Keratinocyte (primary cell): ENCODE measurements around the gene BCL2L1. TPM values are rescaled to one million over a fixed set of nuclear protein-coding genes. Genes with fewer than 3 reads are reported as not detected.
"Not testable (repeated sequence)": the region's sequence is repeated elsewhere in the genome, so short reads cannot be mapped to it uniquely, and the experiment has no call there.

Experiments used
- DNase-seq: peaks from one replicate; pipeline ENCODE4 v3.0.0-alpha.2; 2011; ENCODE audit warnings: low read depth, missing footprints, low spot score
- FAIRE-seq: peaks from 2 replicates; lab custom pipeline; 2011; peaks lifted over from hg19 to GRCh38; lab: Jason Lieb, UNC
- H2AFZ ChIP-seq: 2 replicates; pipeline ENCODE4 v1.6.0; 2012; ENCODE audit warnings: low read length, control low read depth, inconsistent platforms; ENCODE audit not compliant: control insufficient read depth
- H3K27ac ChIP-seq: 2 replicates; pipeline ENCODE4 v1.5.1; 2011; ENCODE audit warnings: low read length; ENCODE audit not compliant: control insufficient read depth, insufficient read depth
- H3K27me3 ChIP-seq: 3 replicates; pipeline ENCODE4 v1.6.0; 2011; ENCODE audit warnings: low read length; ENCODE audit not compliant: control insufficient read depth, insufficient read depth; ENCODE audit errors: extremely low read depth
- H3K36me3 ChIP-seq, 2 experiments: 2 replicates in 1 of 2; 3 replicates in 1 of 2; pipeline ENCODE4 v1.5.1; 2011; ENCODE audit warnings: low read length in 2 of 2, mild to moderate bottlenecking in 1 of 2; ENCODE audit not compliant: control insufficient read depth in 2 of 2, insufficient read depth in 2 of 2; ENCODE audit errors: extremely low read depth in 1 of 2
- H3K4me1 ChIP-seq: 3 replicates; pipeline ENCODE4 v1.5.1; 2011; ENCODE audit warnings: low read length; ENCODE audit not compliant: control insufficient read depth, insufficient read depth; ENCODE audit errors: extremely low read depth
- H3K4me2 ChIP-seq: 3 replicates; pipeline ENCODE4 v1.6.0; 2011; ENCODE audit warnings: low read depth, low read length; ENCODE audit not compliant: control insufficient read depth, insufficient read depth; ENCODE audit errors: extremely low read depth
- H3K4me3 ChIP-seq, 3 experiments: fragments of 200-600 bp in 1 of 3; sonication (generic) in 1 of 3; 2 replicates in 2 of 3; 3 replicates in 1 of 3; pipeline ENCODE4 v1.5.1; 2011 to 2016; ENCODE audit warnings: low read length in 3 of 3, mild to moderate bottlenecking in 3 of 3, control low read depth in 2 of 3, inconsistent platforms in 1 of 3, low read depth in 1 of 3, mixed read lengths in 1 of 3, mixed run types in 1 of 3, moderate library complexity in 1 of 3; ENCODE audit not compliant: control insufficient read depth in 2 of 3, insufficient read depth in 2 of 3; ENCODE audit errors: extremely low read depth in 1 of 3
- H3K79me2 ChIP-seq: 2 replicates; pipeline ENCODE4 v1.6.0; 2012; ENCODE audit warnings: low read length; ENCODE audit not compliant: control insufficient read depth, insufficient read depth
- H3K9ac ChIP-seq: 3 replicates; pipeline ENCODE4 v1.6.0; 2011; ENCODE audit warnings: low read length; ENCODE audit not compliant: control insufficient read depth, insufficient read depth; ENCODE audit errors: extremely low read depth
- H3K9me1 ChIP-seq: 3 replicates; pipeline ENCODE4 v1.6.0; 2011; ENCODE audit warnings: low read length; ENCODE audit not compliant: control insufficient read depth, insufficient read depth; ENCODE audit errors: extremely low read depth
- H3K9me3 ChIP-seq: 2 replicates; pipeline ENCODE4 v1.5.1; 2012; ENCODE audit warnings: low read depth, low read length; ENCODE audit not compliant: control insufficient read depth
- H4K20me1 ChIP-seq: 3 replicates; pipeline ENCODE4 v1.6.0; 2011; ENCODE audit warnings: low read length; ENCODE audit not compliant: control insufficient read depth, insufficient read depth; ENCODE audit errors: extremely low read depth
- CTCF ChIP-seq, 3 experiments: IDR thresholded peaks in 1 of 3; conservative IDR thresholded peaks in 1 of 3; optimal IDR thresholded peaks in 1 of 3; 2 replicates in 2 of 3; 3 replicates in 1 of 3; pipeline versions ENCODE3 to v1.5.1; 2011; ENCODE audit warnings: low read length in 3 of 3, mild to moderate bottlenecking in 3 of 3, moderate library complexity in 2 of 3, control low read depth in 1 of 3, inconsistent platforms in 1 of 3; ENCODE audit not compliant: insufficient read depth in 2 of 3; ENCODE audit errors: extremely low read depth in 1 of 3
- EZH2 ChIP-seq: IDR thresholded peaks from one replicate; pipeline ENCODE4 v1.6.1; 2012; ENCODE audit warnings: inconsistent platforms, mild to moderate bottlenecking, low read length, moderate library complexity
- dilution Hi-C: fragments of 300-500 bp; cut with MboI; formaldehyde crosslinking; loops from one replicate; pipeline ENCODE4 v1.7.0; 2020; ENCODE audit warnings: low sequenced_read_pairs; ENCODE audit not compliant: extremely low pct_ligation_motif_present
- polyA plus RNA-seq, 5 experiments: library from polyadenylated mRNA; depleted of rRNA in 3 of 5; stranded (reverse) in 3 of 5; stranded (forward) in 1 of 5; unstranded in 1 of 5; fragments of >200 nt; gene quantifications; 1 replicate in 1 of 5; 2 replicates in 3 of 5; 3 replicates in 1 of 5; pipeline versions ENCODE4 v1.2.1 to v1.2.3, GENCODE V29; 2011 to 2012; ENCODE audit warnings: missing spikeins in 2 of 5, low read depth in 1 of 5, low replicate concordance in 1 of 5

Gene BCL2L1
- polyA plus RNA-seq, 1 donor (not counting 4 experiments of a cell fraction or from before 2014, with no cell fraction given), result 109 TPM

- no peaks in the 10 kb centered on the region for H3K9me1 ChIP-seq
- DNase-seq (no peak), FAIRE-seq (no peak)
- no peak overlapping the region for H3K27ac ChIP-seq
- H3K9ac ChIP-seq, result no peak overlapping the region
- no peaks in the 10 kb centered on the region for H3K9me3 ChIP-seq
- dilution Hi-C loops, result no loop called here
- no peak overlapping the region for H3K4me3 ChIP-seq
- no peak overlapping the region for H2AFZ ChIP-seq
- no peaks in the 10 kb centered on the region for H3K36me3 ChIP-seq
- no peaks in the 10 kb centered on the region for H3K79me2 ChIP-seq
- H3K4me1 ChIP-seq, result no peaks in the 10 kb centered on the region
- peaks cover 8% of the 10 kb centered on the region for H3K27me3 ChIP-seq
- no peaks in the 10 kb centered on the region for H4K20me1 ChIP-seq
- TF ChIP-seq CTCF (optimal IDR thresholded peaks at IDR 0.05 in 1 of 3, IDR thresholded peaks at IDR 0.05 in 1 of 3, conservative IDR thresholded peaks at IDR 0.05 in 1 of 3; ENCODE audit: extremely low read depth in 1 of 3, insufficient read depth in 2 of 3, low read length in 3 of 3), result no peak
- no peak for TF ChIP-seq EZH2
- no peak overlapping the region for H3K4me2 ChIP-seq
Measured at GRCh38 chr20:31632548-31633338, 89.9 kb downstream of the BCL2L1 start.

GRCh38 chr20:31630187-31630790, 92.4 kb downstream of the BCL2L1 start:
- no peaks in the 10 kb centered on the region for H4K20me1 ChIP-seq
- no peaks in the 10 kb centered on the region for H3K9me3 ChIP-seq
- H3K9ac ChIP-seq, result no peak overlapping the region
- DNase-seq (no peak), FAIRE-seq (no peak)
- no peak overlapping the region for H3K27ac ChIP-seq
- no peaks in the 10 kb centered on the region for H3K27me3 ChIP-seq
- H3K36me3 ChIP-seq, result no peaks in the 10 kb centered on the region
- no peak overlapping the region for H3K4me2 ChIP-seq
- dilution Hi-C loops, result no loop called here
- no peaks in the 10 kb centered on the region for H3K79me2 ChIP-seq
- no peak overlapping the region for H2AFZ ChIP-seq
- H3K9me1 ChIP-seq, result no peaks in the 10 kb centered on the region
- no peak overlapping the region for H3K4me3 ChIP-seq
- TF ChIP-seq CTCF (optimal IDR thresholded peaks at IDR 0.05 in 1 of 3, IDR thresholded peaks at IDR 0.05 in 1 of 3, conservative IDR thresholded peaks at IDR 0.05 in 1 of 3; ENCODE audit: extremely low read depth in 1 of 3, insufficient read depth in 2 of 3, low read length in 3 of 3), result no peak
- no peak for TF ChIP-seq EZH2
- no peaks in the 10 kb centered on the region for H3K4me1 ChIP-seq

- H3K9ac ChIP-seq, H3K4me2 ChIP-seq, H3K27me3 ChIP-seq, H2AFZ ChIP-seq, H3K9me1 ChIP-seq, H3K36me3 ChIP-seq, H3K27ac ChIP-seq, H3K9me3 ChIP-seq, dilution Hi-C loops, H4K20me1 ChIP-seq, FAIRE-seq, H3K4me1 ChIP-seq, DNase-seq, H3K79me2 ChIP-seq, H3K4me3 ChIP-seq: not testable (repeated sequence)
Measured at GRCh38 chr20:31628057-31628456, 94.6 kb downstream of the BCL2L1 start.
